ENCODE measurements around the gene KRT6A.

GRCh38 chr12:52444647-52445595 lies 48.1 kb downstream of the KRT6A start:
- TF ChIP-seq EZH2 (conservative IDR thresholded peaks at IDR 0.05; ENCODE audit: low read depth, low read length) (no peak), ZNF180 (CRISPR knock-in tag; IDR thresholded peaks at IDR 0.05; ENCODE audit: borderline replicate concordance, low read depth) (no peak), ZNF263 (CRISPR knock-in tag; IDR thresholded peaks at IDR 0.05) (no peak), JUN (CRISPR knock-in tag; IDR thresholded peaks at IDR 0.05) (no peak), ZNF343 (CRISPR knock-in tag; IDR thresholded peaks at IDR 0.05) (no peak), MED1 (CRISPR knock-in tag; IDR thresholded peaks at IDR 0.05) (no peak), ATF4 (CRISPR knock-in tag; IDR thresholded peaks at IDR 0.05) (no peak), ZNF251 (CRISPR knock-in tag; IDR thresholded peaks at IDR 0.05) (no peak), ZHX1 (CRISPR knock-in tag; IDR thresholded peaks at IDR 0.05; ENCODE audit: low read depth) (no peak), GABPA (IDR thresholded peaks at IDR 0.05; ENCODE audit: low read depth, low read length) (no peak), GABPA (CRISPR knock-in tag; IDR thresholded peaks at IDR 0.05; ENCODE audit: low read depth) (no peak), ESRRA (CRISPR knock-in tag; IDR thresholded peaks at IDR 0.05; ENCODE audit: low read depth) (no peak)
